ENCODE results near the gene CD164L2.

The CD164L2 gene

DNA sequence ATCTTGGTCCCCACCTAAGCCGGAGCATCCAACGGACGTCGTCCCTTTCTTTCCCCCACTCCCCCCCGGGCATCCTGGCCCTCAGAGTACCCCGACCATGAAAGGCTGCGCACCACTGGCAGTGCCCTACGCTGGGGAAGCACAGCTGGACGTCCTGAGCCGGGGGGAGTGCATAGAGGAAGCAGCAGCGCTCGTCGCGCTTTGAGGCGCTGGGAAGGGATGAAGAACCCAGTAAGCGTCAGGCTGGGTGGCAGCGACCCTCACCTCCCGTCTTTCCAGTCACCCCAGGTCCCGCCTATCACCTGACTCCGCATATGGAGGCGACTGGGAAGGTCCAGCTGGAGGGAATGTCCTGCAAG lies 22.1 kb downstream of the CD164L2 start:
- no peak for DNase-seq

- peak in 1 of 2 donors; percentile 11 for DNase-seq
These were observed 22.7 kb downstream of the CD164L2 start for GRCh38 chr1:27360159-27361043.

GRCh38 chr1:27359822-27360158 lies 23.3 kb downstream of the CD164L2 start:
- DNase-seq, result no peak

GRCh38 chr1:27358928-27359313 lies 24.2 kb downstream of the CD164L2 start:
- DNase-seq, result no peak

DNA sequence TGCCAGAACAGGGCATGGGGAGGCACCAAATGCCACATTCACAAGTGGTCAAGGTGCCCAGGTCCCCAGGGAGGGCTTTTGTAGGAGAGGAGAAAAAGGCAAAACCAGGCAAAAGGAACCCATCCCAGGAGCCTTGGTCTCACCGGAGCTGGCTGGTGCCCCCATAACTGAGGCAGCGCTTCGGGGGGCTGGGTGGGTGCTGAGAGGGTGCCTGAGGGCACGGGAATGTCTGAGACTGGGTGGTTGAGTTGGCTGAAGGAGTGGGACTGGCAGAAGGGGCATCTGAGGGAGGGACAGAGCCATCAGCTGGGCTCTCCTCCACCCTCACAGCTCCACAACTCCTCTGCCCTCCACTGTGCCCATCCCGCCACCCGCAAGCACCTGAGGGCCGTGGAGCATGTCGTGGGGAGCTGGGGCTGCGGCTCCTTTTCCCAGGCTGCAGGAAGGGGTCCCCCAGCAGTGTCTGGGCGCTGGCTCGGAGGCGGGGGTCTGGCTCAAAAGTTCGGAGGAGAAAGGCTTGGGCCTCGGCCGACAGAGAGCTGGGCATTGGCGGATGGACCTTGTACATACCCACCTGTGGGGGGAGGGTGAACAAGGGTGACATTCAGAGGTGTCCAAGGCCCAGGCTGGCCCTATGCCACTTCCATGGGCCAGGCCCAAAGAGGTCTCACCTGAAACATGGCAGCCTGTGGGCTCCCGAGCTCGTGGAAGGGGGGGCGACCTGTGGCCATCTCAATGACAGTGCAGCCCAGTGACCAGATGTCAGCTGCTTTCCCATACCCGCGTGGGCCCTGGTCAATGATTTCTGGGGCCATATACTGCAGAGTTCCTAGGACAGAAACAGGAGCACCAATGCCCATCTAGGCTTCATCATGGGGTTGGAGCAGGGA lies 24.9 kb downstream of the CD164L2 start:
- no peak for DNase-seq

- DNase-seq, result peak; percentile 29 to 57
These were observed 25.7 kb downstream of the CD164L2 start for GRCh38 chr1:27357281-27358037.

DNA sequence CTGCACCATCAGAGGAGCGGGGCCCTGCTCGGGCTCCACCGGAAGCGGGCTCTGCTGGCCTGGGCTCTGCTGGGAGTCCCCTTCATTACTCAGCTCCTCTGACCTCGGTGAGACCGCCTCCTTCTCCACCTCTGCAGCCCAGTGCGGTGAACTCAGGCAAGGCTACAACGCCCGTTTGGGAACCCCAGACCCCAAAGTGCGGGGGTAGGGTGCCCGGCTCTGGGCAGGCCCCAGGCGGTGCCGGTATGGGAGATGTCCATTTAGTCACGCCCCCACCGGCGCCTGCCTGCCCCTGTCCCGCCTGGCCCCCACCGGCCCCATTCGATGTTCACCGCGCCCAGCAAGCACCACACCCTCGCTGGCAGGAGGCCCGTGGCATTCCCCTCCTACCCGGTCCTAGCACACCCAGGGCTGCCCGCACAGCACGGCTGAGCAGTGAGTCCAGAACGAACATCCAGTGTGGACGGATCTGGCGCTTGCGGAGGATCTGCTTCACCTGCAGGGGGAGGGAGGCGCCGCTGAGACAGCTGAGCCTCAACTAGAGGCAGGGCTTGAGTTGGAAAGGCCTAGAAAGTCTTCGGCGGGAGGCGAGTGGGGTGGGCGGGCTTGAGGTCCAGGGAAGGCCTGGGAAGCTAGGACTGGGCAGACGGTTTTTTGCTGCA lies 26.4 kb downstream of the CD164L2 start:
- DNase-seq, result no peak

- DNase-seq, result no peak
These were observed 26.9 kb downstream of the CD164L2 start for GRCh38 chr1:27356277-27356618.

- DNase-seq, result no peak
These were observed 27.4 kb downstream of the CD164L2 start for GRCh38 chr1:27355683-27356082.

- DNase-seq, result no peak
These were observed 29.5 kb downstream of the CD164L2 start for GRCh38 chr1:27353629-27354028.

DNA sequence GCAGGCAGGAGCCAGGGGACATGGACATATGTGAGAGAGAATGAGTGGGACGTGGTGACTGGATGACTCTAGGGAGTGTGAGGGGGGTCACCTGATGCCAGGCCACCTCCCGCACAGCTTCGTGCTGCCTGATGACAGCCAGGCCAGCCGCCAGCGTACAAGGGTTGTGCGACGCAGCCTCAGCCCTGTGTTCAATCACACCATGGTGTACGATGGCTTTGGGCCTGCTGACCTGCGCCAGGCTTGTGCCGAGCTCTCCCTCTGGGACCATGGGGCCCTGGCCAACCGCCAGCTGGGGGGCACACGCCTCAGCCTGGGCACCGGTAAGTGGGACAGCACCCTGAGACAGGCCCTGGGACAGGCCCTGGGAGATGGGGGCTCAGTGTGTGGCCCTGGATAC lies 30.0 kb downstream of the CD164L2 start:
- no peak for DNase-seq

- no peak for DNase-seq
These were observed 31.5 kb downstream of the CD164L2 start for GRCh38 chr1:27351541-27352107.

GRCh38 chr1:27350663-27351540 lies 32.2 kb downstream of the CD164L2 start:
- no peak for DNase-seq

DNA sequence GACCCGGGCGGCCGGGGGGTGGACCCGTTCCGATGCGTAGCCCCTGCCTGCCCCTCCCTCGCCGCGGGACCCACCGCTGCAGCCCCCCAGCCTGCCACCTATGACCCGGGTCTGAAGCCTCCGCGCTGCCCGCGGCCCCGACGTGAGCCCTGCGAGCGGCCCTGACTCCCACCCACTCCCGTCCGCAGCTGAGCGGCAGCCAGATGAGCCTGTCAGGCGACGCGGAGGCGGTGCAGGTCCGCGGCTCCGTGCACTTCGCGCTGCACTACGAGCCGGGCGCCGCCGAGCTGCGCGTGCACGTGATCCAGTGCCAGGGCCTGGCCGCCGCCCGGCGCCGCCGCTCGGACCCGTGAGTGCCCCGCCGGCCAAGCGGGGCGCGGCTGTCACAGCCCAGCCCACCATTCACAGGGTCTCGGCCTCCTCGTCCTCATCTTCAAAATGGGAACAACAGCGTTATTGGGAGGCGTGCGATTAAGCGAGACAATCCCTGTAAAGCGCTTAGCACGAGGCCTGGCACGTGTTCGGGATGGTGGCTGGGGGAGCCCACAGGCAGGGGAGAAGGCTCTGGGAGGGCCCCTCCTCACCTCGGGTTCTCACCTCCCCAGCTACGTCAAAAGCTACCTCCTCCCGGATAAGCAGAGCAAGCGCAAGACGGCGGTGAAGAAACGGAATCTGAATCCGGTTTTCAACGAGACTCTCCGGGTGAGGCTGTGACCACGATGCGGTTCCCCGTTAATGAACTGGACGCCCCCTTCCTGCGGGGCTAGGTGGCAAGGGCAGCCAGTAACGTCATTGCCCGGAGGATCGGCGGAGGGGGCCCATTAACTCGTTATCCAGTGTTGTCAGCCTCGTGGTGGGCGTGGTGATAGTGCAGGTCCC lies 33.1 kb downstream of the CD164L2 start:
- DNase-seq, result no peak

GRCh38 chr1:27348861-27349783 lies 34.0 kb downstream of the CD164L2 start:
- no peak for DNase-seq

- DNase-seq, result no peak
These were observed 36.0 kb downstream of the CD164L2 start for GRCh38 chr1:27346991-27347624.

DNA sequence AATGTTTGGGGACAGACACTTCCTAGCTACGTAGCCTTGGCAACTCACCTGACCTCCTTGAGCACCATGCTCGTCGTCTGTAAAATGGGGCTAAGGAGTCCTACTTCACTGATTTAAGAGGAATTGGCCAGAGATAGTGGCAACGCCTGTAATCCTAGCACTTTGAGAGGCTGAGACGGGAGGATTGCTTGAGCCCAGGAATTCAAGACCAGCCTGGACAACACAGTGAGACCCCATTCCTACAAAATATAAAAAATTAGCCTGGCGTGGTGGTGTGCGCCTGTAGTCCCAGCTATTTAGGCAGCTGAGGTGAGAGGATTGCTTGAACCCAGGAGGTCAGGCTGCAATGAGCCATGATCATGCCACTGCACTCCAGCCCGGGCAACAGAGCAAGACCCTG lies 36.8 kb downstream of the CD164L2 start:
- DNase-seq, result no peak

DNA sequence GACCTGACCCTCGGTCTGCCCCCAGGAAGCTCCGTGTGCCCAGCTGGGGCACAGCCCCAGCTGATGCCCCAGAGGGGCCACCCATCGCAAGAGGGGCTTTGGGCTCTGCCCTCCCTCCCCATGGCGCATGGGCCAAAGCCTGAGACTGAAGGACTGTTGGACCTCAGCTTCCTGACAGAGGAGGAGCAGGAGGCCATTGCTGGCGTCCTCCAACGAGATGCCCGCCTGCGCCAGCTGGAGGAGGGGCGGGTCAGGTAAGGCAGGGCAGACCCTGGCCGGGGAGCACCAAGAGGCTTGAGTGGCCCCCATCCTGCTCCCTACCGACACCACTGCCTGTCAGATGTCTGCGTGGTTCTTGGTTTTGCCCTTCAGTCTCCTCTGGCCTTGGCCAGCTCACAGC lies 37.9 kb downstream of the CD164L2 start:
- DNase-seq, result no peak

DNA sequence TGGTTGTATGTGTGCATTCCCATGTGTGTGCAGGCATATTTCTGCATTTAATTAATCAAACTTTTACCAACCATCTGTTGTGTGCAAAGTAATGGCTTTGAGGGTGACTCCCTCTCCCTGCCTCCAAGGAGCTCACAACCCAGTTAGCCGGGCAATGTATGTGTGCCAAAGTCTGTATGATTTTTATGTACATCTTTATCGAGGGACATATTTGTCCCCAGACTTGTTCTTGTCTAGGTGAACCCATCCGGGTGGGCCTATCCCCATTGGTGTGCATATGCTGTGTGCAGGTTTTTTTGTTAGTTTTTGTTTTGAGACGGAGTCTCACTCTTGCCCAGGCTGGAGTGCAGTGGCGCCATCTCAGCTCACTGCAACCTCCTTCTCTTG lies 39.5 kb downstream of the CD164L2 start:
- no peak for DNase-seq

Measured in bone marrow (tissue), 2 donors.